Pancreas (tissue), 10 donors: Measurements from ENCODE around the gene SDF2. TPM values are rescaled to one million over a fixed set of nuclear protein-coding genes. Genes with fewer than 3 reads are reported as not detected.

ENCODE experiments used
- ATAC-seq, 4 donors: fragments of 200-7000 bp; cut with Tn5 transposase; one replicate each; pipeline versions ENCODE4 v1.8.0 to v1.9.1; 2020; ENCODE audit warnings: mild to moderate bottlenecking in 4 of 4, moderate library complexity in 4 of 4
- DNase-seq, 6 donors: peaks; one replicate each; pipeline ENCODE4 v3.0.0-alpha.2; 2020
- FAIRE-seq: peaks from 2 replicates; lab custom pipeline; 2012; peaks lifted over from hg19 to GRCh38; lab: Jason Lieb, UNC
- H3K27ac ChIP-seq, 4 donors: fragments of 200-600 bp; sonication (generic); 1 replicate in 3 of 4; 2 replicates in 1 of 4; pipeline versions ENCODE4 v1.5.0 to v1.8.0; 2020
- H3K27me3 ChIP-seq, 4 donors: fragments of 200-600 bp; one replicate each; pipeline ENCODE4 v1.8.0; 2021
- H3K36me3 ChIP-seq, 3 donors: fragments of 200-600 bp; sonication (generic) in 1 of 3; one replicate each; pipeline versions ENCODE4 v1.5.0 to v1.8.0; 2020 to 2021
- H3K4me1 ChIP-seq, 3 donors: fragments of 200-600 bp; one replicate each; pipeline ENCODE4 v1.8.0; 2021
- H3K4me3 ChIP-seq, 4 donors: fragments of 200-600 bp; sonication (generic) in 2 of 4; one replicate each; pipeline versions ENCODE4 v1.5.0 to v1.8.0; 2020 to 2021
- H3K9me3 ChIP-seq, 4 donors: fragments of 200-600 bp; one replicate each; pipeline ENCODE4 v1.8.0; 2021
- CTCF ChIP-seq, 4 donors: fragments of 200-600 bp; sonication (generic) in 3 of 4; IDR thresholded peaks; one replicate each; pipeline versions ENCODE4 v1.5.0 to v1.8.0; 2021; ENCODE audit warnings: antibody characterized with exemption in 4 of 4
- WGBS, 2 donors: extraction: QIAGEN DNeasy Blood & Tissue Kit; methylation state at CpG; one replicate each; pipeline ENCODE4 v1.1.7; 2013; 5-methylcytosine and 5-hydroxymethylcytosine counted together
- intact Hi-C, 3 donors: fragments of 100-400 bp; cut with DNase I; formaldehyde crosslinking; loops; one replicate each; pipeline versions ENCODE4 v1.11.1 to v1.14.2; 2022
- polyA plus RNA-seq, 2 donors: library from polyadenylated mRNA; stranded (reverse); fragments of 200-250 nt; gene quantifications; one replicate each; pipeline ENCODE4 v1.2.3, GENCODE V29; 2013
- total RNA-seq, 6 donors: library from RNA; stranded (reverse); fragmentation: NEBNext Ultra II Directional in 4 of 6; extraction: Animal tissue kit (Norgen Biotek cat#: 25700) in 4 of 6; gene quantifications; one replicate each; pipeline versions ENCODE4 v1.2.1 to v1.2.4, GENCODE V29; 2021 to 2023
- donor health status: healthy with polysubstance abuse.
- donor health status: DM: no; HTN: no; CAD: no; lungs with moderate emphysema.
- donor health status: DM: no; HTN: no; CAD: no.
- donor health status: control.
- donor health status: control.
- donor health status: Bipolar disorder and iron deficiency.
- donor health status: DM: yes; HTN: yes; CAD: no.
- donor health status: DM: no; HTN: no; CAD: no.
- donor health status: DM: no; HTN: no; CAD: no.
- donor health status: DM: yes; HTN: yes; CAD: no.

Gene SDF2
- 10 to 100 TPM; 13.8 to 32.0 (median 18.7) TPM for total RNA-seq
- polyA plus RNA-seq, result 10 to 100 TPM; 16.6 to 38.6 TPM

- intact Hi-C loops, result loop anchor here in 1 of 3 donors (10.0 kb wide), 1 partner anchor 253 kb away; no protein-coding TSS in a partner anchor
- peak; percentile 84 to 92 (median 88) for DNase-seq
- Histone ChIP-seq H3K27me3 (no peaks in the 10 kb centered on the region), H3K4me1 (peaks cover 12 to 24% (median 17%) of the 10 kb centered on the region in 3 donors), H3K36me3 (peaks cover 0 to 3% (median 0%) of the 10 kb centered on the region in 3 donors), H3K27ac (peak within 1 kb of the TSS; percentile 92 to 94 (median 93)), H3K9me3 (no peaks in the 10 kb centered on the region), H3K4me3 (peak within 1 kb of the TSS; percentile 67 to 83 (median 69))
- ATAC-seq, result peak; percentile 94 to 98 (median 97)
- no peak for FAIRE-seq
- TF ChIP-seq CTCF (IDR thresholded peaks at IDR 0.05), result no peak
- WGBS, 2 donors, result 0% methylated on average over 66 of the region's 66 CpGs
These were observed at the start of gene SDF2, which contains the start of gene SUPT6H for GRCh38 chr17:28661635-28662526. Gene SDF2, minus strand, starts transcription at chr17:28661906. Its CDS starts 30 bp downstream, at chr17:28661876. Gene SUPT6H, plus strand, starts transcription at chr17:28662205. Its CDS starts 11,197 bp downstream, at chr17:28673402.

GRCh38 chr17:28710861-28711722 lies 49.4 kb upstream of the SDF2 start:
- DNase-seq, result peak; percentile 75 to 93 (median 84)
- no peak for TF ChIP-seq CTCF (IDR thresholded peaks at IDR 0.05)
- Histone ChIP-seq H3K4me3 (peak overlapping the region; percentile 32 to 67 (median 39)), H3K36me3 (no peaks in the 10 kb centered on the region), H3K9me3 (no peaks in the 10 kb centered on the region), H3K4me1 (peaks cover 3 to 6% (median 5%) of the 10 kb centered on the region in 3 donors), H3K27me3 (no peaks in the 10 kb centered on the region), H3K27ac (peak overlapping the region; percentile 23 to 73 (median 59))
- 3 to 4% methylated on average over 70 to 74 of the region's 74 CpGs for WGBS, 2 donors
- intact Hi-C loops, result no loop called here
- no peak for FAIRE-seq
- ATAC-seq, result peak; percentile 90 to 96 (median 93)

GRCh38 chr17:28707339-28707720 lies 45.6 kb upstream of the SDF2 start:
- H3K4me1 ChIP-seq, result peaks cover 3 to 6% (median 5%) of the 10 kb centered on the region in 3 donors
- FAIRE-seq (no peak), DNase-seq (no peak), ATAC-seq (no peak)
- intact Hi-C loops, result no loop called here
- WGBS, 2 donors, result 64 to 81% methylated on average over 2 of the region's 2 CpGs
- no peaks in the 10 kb centered on the region for H3K9me3 ChIP-seq
- H3K27ac ChIP-seq, result no peak overlapping the region
- H3K36me3 ChIP-seq, result peaks cover 0 to 2% (median 0%) of the 10 kb centered on the region in 3 donors
- H3K4me3 ChIP-seq, result no peak overlapping the region
- no peak for TF ChIP-seq CTCF (IDR thresholded peaks at IDR 0.05)
- no peaks in the 10 kb centered on the region for H3K27me3 ChIP-seq

- Histone ChIP-seq H3K4me3 (no peak overlapping the region), H3K4me1 (peaks cover 2 to 3% (median 3%) of the 10 kb centered on the region in 3 donors), H3K27ac (no peak overlapping the region), H3K9me3 (no peaks in the 10 kb centered on the region), H3K36me3 (peaks cover 0 to 8% (median 5%) of the 10 kb centered on the region in 3 donors), H3K27me3 (no peaks in the 10 kb centered on the region)
- DNase-seq (no peak), ATAC-seq (no peak), FAIRE-seq (no peak)
- no peak for TF ChIP-seq CTCF (IDR thresholded peaks at IDR 0.05)
- 45 to 50% methylated on average over 5 to 7 of the region's 7 CpGs for WGBS, 2 donors
- intact Hi-C loops, result no loop called here
These were observed 45.0 kb upstream of the SDF2 start for GRCh38 chr17:28706471-28707338.
